GM23338 (cell line): Measurements from ENCODE around the gene HSPA1A.

Experiments used
- CREB1 ChIP-seq: fragments of 250-450 bp; sonication (Bioruptor Pico); IDR thresholded peaks from 2 replicates; pipeline ENCODE4 v1.5.0; 2020; ENCODE audit warnings: low read depth, mild to moderate bottlenecking, moderate library complexity
- CTCF ChIP-seq, 2 experiments: fragments of 200-600 bp in 1 of 2; sonication (generic) in 1 of 2; conservative IDR thresholded peaks; 2 replicates each; pipeline versions ENCODE4 v1.5.1 to v1.6.1; 2016 to 2017; ENCODE audit warnings: antibody characterized with exemption in 2 of 2, low read depth in 2 of 2, mild to moderate bottlenecking in 2 of 2, moderate library complexity in 1 of 2
- EZH2 ChIP-seq: fragments of 200-600 bp; sonication (generic); IDR thresholded peaks from one replicate; pipeline ENCODE4 v1.8.0; 2017; ENCODE audit warnings: antibody characterized with exemption, mild to moderate bottlenecking, low read depth; ENCODE audit not compliant: unreplicated experiment
- EZH2phosphoT487 ChIP-seq: fragments of 200-600 bp; sonication (generic); IDR thresholded peaks from one replicate; pipeline ENCODE4 v1.8.1; 2018; ENCODE audit warnings: antibody characterized with exemption; ENCODE audit not compliant: unreplicated experiment
- POLR2AphosphoS5 ChIP-seq: IDR thresholded peaks from 2 replicates; pipeline ENCODE4 v1.6.1; 2016; ENCODE audit warnings: antibody characterized with exemption, low read depth
- REST ChIP-seq: IDR thresholded peaks from one replicate; pipeline ENCODE4 v1.6.1; 2018; ENCODE audit warnings: antibody characterized with exemption; ENCODE audit not compliant: unreplicated experiment
- ZNF331 ChIP-seq: fragments of 250-450 bp; sonication (Bioruptor Pico); IDR thresholded peaks from 2 replicates; pipeline ENCODE4 v1.5.0; 2020; ENCODE audit warnings: low read depth, mild to moderate bottlenecking, moderate library complexity
- TF ChIP-seq, protein P1 (sequence below): IDR thresholded peaks from 2 replicates; pipeline ENCODE4 v1.6.1; 2016; ENCODE audit warnings: antibody characterized with exemption

- TF ChIP-seq CTCF (conservative IDR thresholded peaks at IDR 0.05; ENCODE audit: low read depth in 2 of 2): peak; percentile 39 to 97; a peak in 3 of 4 replicates
- TF ChIP-seq POLR2AphosphoS5: peak; percentile 38
- TF ChIP-seq ZNF331 (CRISPR knock-in tag): no peak
- TF ChIP-seq EZH2phosphoT487: no peak
- no peak for TF ChIP-seq EZH2
- TF ChIP-seq REST: no peak
- TF ChIP-seq, protein P1, sequence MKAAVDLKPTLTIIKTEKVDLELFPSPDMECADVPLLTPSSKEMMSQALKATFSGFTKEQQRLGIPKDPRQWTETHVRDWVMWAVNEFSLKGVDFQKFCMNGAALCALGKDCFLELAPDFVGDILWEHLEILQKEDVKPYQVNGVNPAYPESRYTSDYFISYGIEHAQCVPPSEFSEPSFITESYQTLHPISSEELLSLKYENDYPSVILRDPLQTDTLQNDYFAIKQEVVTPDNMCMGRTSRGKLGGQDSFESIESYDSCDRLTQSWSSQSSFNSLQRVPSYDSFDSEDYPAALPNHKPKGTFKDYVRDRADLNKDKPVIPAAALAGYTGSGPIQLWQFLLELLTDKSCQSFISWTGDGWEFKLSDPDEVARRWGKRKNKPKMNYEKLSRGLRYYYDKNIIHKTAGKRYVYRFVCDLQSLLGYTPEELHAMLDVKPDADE: peak; percentile 27; the same call in 1 of the 2 replicates
- no peak for TF ChIP-seq CREB1
These were observed 19.6 kb upstream of the HSPA1A start, which contains the start of gene VARS1 for GRCh38 chr6:31795616-31796298.
